COLO668 (cell line): ENCODE results near the gene TPSAB1.
A peak's percentile ranks its signal among the peaks of the same experiment; 100 is the strongest.
"Not testable (repeated sequence)": the region's sequence is repeated elsewhere in the genome, so short reads cannot be mapped to it uniquely, and the experiment has no call there.

Experiments used
- DNase-seq: peaks from one replicate; lab custom pipeline; 2025; ENCODE audit not compliant: unreplicated experiment; lab: John Stamatoyannopoulos, UW

The TPSAB1 gene

DNA sequence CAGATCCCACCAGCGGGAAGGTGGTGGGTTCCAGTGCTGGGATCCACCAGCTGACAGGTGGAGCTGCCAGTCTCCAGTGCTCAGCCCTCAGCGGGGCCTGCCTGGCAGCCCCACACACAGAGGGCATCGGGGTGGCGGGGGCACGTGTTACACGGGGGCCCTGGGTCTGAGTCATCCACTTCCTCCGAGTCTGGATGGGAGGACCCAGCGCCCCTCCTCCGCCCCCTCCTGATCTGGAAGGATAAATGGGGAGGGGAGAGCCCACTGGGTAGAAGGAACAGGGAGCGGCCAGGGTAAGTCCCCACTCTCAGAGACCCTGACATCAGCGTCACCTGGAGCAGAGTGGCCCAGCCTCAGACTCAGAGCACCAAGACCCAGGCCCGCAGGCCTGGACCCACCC lies at the start of gene TPSAB1:
Gene TPSAB1 (plus strand): TSS at position 270 of the 400 bp plus-strand sequence. CDS start 234 bp downstream, outside the sequence.
- not testable (repeated sequence) for DNase-seq

DNA sequence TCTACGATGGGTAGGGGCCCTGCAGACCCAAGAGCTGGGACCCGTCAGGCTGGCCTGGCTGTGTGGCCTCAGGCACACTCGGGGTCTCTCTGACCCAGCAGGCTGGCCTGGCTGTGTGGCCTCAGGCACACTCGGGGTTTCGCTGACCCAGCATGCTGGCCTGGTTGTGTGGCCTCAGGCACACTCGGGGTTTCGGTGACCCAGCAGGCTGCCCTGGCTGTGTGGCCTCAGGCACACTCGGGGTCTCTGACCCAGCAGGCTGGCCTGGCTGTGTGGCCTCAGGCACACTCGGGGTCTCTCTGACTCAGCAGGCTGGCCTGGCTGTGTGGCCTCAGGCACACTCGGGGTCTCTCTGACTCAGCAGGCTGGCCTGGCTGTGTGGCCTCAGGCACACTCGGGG lies 49.7 kb upstream of the TPSAB1 start:
- DNase-seq: not testable (repeated sequence)

DNA sequence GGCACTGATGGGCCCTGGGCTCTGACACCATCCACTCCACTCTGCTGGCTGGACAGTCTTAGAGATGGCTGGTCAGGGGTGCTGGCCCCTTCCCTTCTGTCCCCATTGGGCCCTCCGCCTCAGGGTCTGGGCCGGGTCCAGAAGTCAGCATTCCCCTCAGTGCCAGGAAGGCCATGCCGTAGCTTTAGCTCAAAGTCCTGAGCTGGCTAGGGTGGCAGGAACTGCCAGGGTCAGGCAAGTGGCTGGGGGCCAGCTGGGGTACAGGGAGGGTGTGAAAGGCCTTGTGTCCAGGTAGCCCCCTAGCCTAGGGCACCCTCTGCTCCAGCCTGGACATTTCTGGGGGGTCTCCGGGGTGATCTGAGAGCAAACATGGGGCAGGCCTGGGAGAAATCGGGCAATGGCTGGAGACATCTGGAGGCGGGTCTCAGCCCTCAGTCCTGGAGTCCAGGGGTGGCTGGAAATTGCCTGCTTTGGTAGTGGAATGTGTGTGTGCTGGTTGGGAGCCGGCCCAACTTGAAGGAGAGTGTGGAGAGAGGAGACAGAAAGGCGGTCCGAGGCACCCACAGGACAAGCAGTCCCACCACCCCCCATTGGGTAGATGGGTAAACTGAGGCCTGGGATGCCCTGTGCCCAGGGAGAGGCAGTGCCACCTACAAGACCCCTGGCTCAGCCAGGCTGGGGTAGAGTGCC lies 48.0 kb upstream of the TPSAB1 start:
- DNase-seq: no peak

DNA sequence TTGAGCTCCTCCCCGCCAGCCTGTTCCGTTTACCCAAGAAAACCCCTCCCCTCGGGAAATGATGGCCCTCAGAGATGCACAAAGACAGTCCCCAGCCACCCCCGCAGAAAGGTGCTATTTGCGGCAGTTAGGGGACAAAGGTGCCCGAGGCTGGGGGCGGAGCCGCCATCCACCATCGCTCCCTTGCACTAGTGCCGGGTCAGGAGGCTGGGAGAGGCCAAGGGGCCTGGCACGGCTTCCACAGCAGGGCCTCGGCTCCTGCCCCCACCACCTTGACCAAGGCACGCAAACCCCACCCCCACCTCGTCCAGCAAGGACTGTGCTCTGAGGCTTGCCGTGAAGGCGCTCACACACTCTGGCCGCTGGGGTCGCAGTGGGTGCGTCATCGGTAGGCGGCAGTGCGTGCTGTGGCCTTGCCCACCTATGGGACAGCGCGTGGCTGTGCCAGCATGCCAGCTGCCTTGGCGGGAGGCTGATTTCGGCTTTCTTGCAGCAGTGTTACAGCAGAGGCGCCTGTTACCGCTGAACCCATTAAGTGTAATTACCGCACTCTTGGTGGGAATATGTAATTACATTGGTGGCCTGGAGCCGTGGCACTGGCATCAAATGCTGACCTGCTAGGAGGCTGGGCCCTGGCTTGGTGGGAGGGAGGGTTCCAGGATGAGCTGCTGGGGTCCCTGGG lies 47.2 kb upstream of the TPSAB1 start:
- DNase-seq: peak; percentile 69

DNA sequence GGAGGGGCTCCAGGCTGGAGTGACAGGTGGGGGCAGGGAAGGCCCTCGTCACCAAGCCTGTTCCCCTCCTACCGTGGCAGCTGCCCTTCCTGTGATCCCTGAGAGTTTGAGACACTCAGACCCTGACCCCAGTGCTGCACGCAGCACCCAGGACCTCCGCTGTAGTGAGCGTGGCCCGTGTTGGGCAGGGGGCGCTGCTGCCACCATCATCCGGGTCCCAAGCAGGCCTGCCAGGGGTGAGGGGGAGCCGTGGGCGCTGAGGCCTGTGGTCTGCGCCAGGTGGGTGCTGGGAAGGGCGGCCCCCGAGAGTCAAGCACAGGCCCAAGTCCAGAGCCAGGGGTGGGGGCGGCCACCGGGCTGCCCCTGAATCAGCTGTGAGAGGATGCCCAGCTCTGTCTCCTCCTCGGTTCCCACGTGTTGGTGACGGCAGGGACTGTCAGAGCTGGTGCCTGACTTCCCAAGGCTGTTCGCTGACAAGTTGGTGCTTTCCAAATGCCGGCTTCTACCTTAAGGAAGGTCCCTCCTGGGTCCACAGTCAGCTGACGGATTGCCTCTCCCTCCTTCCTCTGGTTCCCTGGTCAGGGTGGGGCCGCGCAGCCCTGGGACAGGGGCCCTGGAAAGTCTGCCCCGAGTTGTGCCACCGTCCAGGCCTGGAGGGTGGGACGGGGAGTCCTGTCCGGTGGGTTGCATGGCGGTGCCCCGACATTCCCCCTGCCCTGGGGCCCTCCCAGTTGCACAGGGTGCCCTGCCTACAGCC lies 46.5 kb upstream of the TPSAB1 start:
- no peak for DNase-seq

DNA sequence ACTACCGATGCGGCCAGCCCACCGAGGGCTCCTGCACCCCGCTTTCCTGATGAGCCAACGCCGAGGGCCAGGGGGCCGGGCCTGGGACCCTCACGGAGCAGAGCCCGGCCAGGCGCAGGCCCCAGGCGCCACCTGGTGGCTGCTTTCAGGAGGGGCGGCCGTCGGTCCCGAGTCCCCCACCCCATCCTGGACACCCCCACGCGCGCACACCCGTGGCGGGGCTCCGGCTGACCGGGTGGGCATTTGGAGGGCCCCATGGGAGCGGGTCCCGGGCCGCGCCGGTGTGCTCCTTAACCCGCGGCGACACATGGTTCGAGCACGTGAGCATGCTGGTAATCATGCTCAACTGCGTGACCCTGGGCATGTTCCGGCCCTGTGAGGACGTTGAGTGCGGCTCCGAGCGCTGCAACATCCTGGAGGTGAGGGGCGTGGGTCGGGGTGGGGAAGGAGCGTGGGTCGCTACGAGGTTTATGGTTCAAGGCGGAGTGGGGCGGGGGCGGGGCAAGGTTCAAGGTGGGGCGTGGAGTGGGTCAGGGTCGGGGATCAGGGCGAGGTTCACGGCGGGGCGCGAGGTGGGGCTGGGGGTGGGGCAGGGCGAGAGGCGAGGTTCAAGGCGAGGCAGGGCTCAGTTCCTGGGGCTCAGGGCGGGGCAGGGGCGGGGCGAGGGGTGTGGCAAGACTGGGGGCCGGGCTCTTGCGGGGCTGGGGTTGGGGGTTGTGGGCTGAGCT lies 45.7 kb upstream of the TPSAB1 start:
- peak; percentile 7 for DNase-seq

DNA sequence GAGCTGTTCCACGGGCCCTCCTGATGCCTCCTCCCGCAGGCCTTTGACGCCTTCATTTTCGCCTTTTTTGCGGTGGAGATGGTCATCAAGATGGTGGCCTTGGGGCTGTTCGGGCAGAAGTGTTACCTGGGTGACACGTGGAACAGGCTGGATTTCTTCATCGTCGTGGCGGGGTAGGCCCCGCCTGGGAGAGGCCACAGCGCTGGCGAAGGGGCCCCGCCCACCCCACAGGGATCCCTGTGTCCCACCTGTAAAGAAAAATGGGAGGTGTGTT lies 45.2 kb upstream of the TPSAB1 start:
- DNase-seq: no peak

DNA sequence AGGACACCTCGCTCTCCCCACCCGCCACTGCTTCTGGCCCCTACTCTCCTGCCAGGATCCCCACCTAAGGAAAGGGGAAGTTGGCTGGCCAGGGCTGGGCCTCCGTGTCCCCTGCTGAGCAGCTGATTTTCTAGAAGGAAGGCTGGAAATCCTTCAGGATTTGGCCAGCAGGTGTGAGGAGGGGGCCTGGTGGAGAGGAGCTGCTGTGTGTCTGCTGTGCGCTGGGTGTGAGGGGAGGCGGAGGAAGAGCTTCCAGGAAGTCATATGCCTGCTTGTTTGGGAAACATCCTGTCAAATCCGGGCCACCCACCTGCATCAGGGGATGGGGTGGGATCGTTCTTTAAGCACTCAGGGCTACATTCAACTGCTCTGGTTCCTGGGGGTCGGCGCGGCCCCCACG lies 44.0 kb upstream of the TPSAB1 start:
- DNase-seq: no peak

DNA sequence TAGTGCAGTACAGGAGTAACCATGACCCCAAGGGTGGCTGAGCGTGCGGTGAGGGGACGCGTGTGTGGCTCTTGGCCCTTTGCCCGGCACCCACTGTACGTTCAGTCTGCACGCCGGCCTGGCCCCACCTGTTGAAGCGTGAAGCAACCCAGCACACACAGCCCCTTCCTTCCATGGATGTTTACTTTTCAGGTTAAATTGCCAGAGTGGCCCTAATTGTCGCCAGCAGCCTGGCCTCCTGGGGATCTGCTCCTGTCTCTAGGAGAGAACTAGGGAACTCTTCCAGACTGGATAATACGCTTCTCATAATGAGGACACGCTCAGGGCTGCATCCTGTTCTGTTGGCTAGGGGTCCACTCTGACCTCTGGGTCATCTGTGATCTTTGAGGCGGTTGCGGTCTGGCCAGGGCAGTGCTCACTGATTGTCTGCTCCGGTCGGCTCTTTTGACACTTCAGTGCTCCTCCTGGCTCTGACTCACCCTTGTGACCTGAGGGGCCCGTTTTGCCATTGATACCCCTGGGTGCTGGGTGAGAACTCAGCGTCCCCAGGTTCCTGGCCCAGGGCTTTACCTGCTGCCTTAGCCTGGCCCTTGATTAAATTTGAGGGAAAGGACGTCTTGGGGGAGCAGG lies 43.2 kb upstream of the TPSAB1 start:
- peak; percentile 85 for DNase-seq

DNA sequence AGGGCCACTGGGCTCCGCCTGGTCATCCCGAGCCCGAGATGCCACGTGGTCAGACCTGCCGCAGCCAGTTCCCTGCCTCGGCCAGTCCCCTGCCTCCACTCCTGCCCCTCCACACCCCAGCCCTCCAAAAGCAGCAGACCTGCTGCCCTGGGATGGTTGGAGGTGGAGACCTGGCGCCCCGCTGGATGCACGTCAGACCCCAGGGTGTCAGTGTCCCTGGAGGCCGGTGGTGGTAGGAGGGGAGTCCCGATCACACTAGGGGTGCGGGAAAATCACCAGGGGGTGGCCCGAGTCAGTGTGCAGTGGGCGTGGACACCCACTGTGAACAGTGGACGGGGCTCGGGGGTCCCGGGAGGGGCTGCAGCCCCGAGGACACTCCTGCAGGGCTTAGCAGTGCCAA lies 42.3 kb upstream of the TPSAB1 start:
- no peak for DNase-seq

DNA sequence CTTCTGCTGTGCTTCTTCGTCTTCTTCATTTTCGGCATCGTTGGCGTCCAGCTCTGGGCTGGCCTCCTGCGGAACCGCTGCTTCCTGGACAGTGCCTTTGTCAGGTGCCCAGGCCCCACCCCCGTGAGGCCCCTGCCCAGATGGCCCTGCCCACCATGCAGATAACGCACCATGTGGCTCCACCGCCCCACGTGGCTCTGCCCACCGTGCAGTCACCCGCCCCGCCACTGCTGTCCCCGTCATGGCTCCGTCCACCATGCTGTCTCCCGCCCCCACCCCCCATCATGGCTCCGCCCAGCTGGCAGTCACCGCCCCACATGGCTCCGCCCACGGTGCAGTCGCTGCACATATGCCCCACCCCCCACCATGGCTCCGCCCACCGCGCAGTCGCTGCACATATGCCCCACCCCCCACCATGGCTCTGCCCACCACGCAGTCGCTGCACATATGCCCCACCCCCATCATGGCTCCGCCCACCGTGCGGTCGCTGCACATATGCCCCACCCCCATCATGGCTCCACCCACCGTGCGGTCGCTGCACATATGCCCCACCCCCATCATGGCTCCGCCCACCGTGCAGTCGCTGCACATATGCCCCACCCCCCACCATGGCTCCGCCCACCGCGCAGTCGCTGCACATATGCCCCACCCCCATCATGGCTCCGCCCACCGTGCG lies 41.7 kb upstream of the TPSAB1 start:
- DNase-seq: not testable (repeated sequence)

DNA sequence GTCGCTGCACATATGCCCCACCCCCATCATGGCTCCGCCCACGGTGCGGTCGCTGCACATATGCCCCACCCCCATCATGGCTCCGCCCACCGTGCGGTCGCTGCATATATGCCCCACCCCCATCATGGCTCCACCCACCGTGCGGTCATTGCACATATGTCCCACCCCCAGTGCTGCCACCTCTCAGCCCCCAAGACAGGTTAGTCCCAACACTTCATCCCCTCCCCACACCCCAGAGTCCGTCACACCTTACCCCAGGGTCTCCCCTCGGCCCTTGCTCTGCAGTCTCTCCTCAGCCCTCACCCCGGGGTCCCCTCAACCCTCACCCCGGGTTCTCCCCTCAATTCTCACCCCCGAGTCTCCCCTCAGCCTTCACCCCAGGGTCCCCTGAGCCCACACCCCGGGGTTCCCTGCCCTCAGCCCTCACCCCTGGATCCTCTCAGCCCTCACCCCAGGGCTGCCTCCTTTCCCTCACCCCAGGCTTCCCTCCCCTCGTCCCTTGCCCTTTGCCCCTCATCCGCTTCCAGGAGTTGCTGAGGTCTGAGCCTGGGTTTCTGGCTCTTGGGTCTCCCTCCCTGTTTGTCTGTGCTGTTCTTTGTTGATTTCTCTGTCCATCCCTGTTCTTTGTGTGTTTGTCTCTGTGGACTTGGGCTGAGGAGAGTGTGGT lies 41.0 kb upstream of the TPSAB1 start:
- no peak for DNase-seq

DNA sequence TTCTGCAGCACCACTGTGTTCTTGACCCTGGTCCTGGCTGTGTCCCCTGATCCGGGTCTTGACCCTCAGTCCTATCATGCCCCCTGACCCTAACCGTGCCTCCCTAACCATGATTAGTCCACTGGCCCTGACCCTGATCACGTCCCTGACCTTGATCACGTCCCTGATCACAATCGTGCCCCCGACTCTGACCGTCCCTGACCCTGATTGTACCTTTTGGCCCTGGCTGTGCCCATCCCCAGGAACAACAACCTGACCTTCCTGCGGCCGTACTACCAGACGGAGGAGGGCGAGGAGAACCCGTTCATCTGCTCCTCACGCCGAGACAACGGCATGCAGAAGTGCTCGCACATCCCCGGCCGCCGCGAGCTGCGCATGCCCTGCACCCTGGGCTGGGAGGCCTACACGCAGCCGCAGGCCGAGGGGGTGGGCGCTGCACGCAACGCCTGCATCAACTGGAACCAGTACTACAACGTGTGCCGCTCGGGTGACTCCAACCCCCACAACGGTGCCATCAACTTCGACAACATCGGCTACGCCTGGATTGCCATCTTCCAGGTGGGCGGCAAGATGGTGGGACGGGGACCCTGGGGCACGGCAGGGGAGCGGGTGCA lies 40.4 kb upstream of the TPSAB1 start:
- DNase-seq: no peak

DNA sequence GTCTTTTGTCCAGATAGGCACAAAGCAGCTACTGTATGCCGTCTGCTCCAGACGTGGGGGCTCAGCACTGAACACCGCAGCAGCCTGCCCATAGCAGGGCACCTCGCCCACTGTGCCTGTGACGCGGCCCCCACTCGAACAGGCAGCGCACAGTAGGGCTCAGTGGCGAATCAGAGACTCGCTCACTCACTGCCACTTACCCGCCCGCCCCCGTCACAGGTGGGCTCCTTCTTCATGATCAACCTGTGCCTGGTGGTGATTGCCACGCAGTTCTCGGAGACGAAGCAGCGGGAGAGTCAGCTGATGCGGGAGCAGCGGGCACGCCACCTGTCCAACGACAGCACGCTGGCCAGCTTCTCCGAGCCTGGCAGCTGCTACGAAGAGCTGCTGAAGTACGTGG lies 39.1 kb upstream of the TPSAB1 start:
- DNase-seq: no peak

DNA sequence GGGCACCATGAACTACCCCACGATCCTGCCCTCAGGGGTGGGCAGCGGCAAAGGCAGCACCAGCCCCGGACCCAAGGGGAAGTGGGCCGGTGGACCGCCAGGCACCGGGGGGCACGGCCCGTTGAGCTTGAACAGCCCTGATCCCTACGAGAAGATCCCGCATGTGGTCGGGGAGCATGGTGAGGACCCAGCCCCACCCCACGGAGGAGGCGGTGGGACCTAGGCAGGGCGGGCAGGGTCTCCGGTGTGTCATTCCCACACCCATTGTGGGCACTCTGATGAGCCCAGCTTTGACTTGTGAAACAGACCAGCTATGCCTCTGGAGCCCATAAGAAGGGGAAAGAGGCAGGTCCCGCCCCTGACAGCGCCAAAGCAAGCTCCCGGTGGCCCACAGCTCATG lies 38.2 kb upstream of the TPSAB1 start:
- no peak for DNase-seq

DNA sequence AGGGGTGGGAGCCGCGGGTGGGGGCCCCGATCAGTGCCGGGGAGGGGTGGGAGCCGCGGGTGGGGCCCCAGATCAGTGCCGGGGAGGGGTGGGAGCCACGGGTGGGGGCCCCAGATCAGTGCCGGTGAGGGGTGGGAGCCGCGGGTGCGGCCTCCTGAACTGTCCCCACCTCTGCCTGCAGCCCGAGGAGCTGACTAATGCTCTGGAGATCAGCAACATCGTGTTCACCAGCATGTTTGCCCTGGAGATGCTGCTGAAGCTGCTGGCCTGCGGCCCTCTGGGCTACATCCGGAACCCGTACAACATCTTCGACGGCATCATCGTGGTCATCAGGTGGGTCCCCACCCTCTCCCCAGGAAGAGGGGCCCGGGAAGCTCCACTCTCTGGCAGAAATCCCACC lies 35.6 kb upstream of the TPSAB1 start:
- no peak for DNase-seq

DNA sequence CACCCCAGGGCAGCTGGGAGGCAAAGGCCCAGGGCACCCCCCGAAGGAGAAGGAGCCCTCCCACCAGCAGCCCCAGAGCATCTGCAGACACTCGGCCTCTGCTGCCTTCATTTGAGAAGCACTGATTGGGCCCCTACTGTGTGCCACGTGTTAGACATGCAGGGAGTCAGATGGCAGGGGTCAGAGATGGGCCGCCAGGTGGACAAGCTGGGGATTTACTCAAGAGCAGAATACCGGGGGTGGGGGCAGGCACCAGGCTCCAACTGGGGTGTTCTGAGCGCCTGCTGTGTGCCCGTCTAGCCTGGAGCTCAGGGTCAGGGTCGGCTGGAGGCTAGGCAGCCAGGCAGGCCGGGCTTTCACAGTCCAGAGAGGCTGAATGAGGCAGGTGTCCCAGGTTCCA lies 34.2 kb upstream of the TPSAB1 start:
- no peak for DNase-seq

DNA sequence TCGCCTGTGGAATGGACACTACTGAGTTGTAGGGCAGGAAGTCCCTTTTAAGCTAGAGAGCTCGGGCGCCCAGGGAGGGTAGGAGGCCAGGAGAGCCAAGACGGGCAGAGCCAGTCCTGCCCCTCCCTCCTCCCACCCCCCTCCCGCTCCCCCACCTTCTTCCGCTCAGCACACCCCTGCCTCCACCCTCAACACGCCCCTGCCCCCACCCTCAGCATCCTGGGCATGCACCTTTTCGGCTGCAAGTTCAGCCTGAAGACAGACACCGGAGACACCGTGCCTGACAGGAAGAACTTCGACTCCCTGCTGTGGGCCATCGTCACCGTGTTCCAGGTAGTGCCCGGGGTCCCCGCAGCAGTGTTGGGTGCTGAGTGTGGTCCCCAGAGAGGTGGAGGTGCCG lies 33.7 kb upstream of the TPSAB1 start:
- DNase-seq: no peak

DNA sequence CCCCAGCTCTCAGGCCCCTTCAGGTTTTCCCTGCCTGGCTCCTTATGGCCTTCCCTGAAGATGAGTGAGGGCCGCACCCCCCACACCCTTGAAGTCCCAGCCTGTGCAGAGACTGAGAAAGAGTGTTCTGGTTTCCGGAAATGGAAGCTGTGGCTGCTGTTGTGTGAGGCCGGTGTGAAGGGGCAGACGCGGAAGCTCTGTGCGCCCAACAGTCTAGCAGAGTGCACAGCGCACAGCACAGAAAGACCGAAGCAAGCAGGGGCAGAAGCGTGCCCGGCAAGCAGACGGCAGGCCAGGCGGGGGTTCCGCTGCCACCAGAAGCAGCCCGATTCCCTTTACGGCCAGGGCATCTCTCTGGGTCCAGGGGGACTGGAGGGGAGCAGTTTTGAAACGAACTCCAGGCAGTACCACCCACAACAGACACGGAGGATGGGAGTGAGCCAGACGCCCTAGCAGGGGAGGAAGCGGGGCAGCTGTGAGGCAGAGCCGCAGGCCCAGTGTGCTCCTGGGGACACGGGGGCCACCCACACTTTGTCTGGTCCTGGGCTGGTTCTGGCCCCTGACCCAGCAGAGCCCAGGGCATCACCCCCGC lies 32.2 kb upstream of the TPSAB1 start:
- DNase-seq: no peak
